ENCODE results near the gene CIB2.

CIB2 gene

GRCh38 chr15:78079298-78080087, 51.8 kb downstream of the CIB2 start:
- intact Hi-C loops (cut with micrococcal nuclease) = no loop called here
- peaks cover 66% of the 10 kb centered on the region for H3K4me1 Mint-ChIP-seq (ENCODE audit: low read depth)
- peak overlapping the region; percentile 21 for H3K27ac Mint-ChIP-seq
- H3K36me3 Mint-ChIP-seq (ENCODE audit: low read depth) = peaks cover 27% of the 10 kb centered on the region
- H3K9me3 Mint-ChIP-seq = no peaks in the 10 kb centered on the region
- no peaks in the 10 kb centered on the region for H3K27me3 Mint-ChIP-seq
- no peak overlapping the region for H3K4me3 Mint-ChIP-seq

- Mint-ChIP-seq H3K36me3 (ENCODE audit: low read depth) (peaks cover 38% of the 10 kb centered on the region), H3K27ac (peak overlapping the region; percentile 88), H3K4me1 (ENCODE audit: low read depth) (peaks cover 65% of the 10 kb centered on the region), H3K9me3 (no peaks in the 10 kb centered on the region), H3K27me3 (no peaks in the 10 kb centered on the region), H3K4me3 (peak overlapping the region; percentile 96)
- intact Hi-C loops (cut with micrococcal nuclease) = no loop called here
Measured at GRCh38 chr15:78077871-78078210, 53.4 kb downstream of the CIB2 start.

- H3K36me3 Mint-ChIP-seq (ENCODE audit: low read depth) = peaks cover 38% of the 10 kb centered on the region
- intact Hi-C loops (cut with micrococcal nuclease) = no loop called here
- peaks cover 65% of the 10 kb centered on the region for H3K4me1 Mint-ChIP-seq (ENCODE audit: low read depth)
- no peaks in the 10 kb centered on the region for H3K27me3 Mint-ChIP-seq
- H3K9me3 Mint-ChIP-seq = no peaks in the 10 kb centered on the region
- H3K4me3 Mint-ChIP-seq = peak within 1 kb of the TSS; percentile 96
- H3K27ac Mint-ChIP-seq = peak within 1 kb of the TSS; percentile 88
Measured at GRCh38 chr15:78077053-78077870, 54.0 kb downstream of the CIB2 start, which contains the start of gene TBC1D2B. TBC1D2B (minus strand) TSS chr15:78077711; CDS start chr15:78077652, 59 bp downstream.

- Mint-ChIP-seq H3K4me1 (ENCODE audit: low read depth) (peaks cover 65% of the 10 kb centered on the region), H3K4me3 (peak overlapping the region; percentile 96), H3K27me3 (no peaks in the 10 kb centered on the region), H3K27ac (peak overlapping the region; percentile 88), H3K9me3 (no peaks in the 10 kb centered on the region), H3K36me3 (ENCODE audit: low read depth) (peaks cover 46% of the 10 kb centered on the region)
- intact Hi-C loops (cut with micrococcal nuclease) = no loop called here
Measured at GRCh38 chr15:78076231-78077052, 54.8 kb downstream of the CIB2 start.

GRCh38 chr15:78075490-78076230, 55.6 kb downstream of the CIB2 start:
- H3K27ac Mint-ChIP-seq = peak overlapping the region; percentile 88
- peaks cover 49% of the 10 kb centered on the region for H3K36me3 Mint-ChIP-seq (ENCODE audit: low read depth)
- no peaks in the 10 kb centered on the region for H3K27me3 Mint-ChIP-seq
- peaks cover 65% of the 10 kb centered on the region for H3K4me1 Mint-ChIP-seq (ENCODE audit: low read depth)
- H3K4me3 Mint-ChIP-seq = peak overlapping the region; percentile 96
- intact Hi-C loops (cut with micrococcal nuclease) = no loop called here
- no peaks in the 10 kb centered on the region for H3K9me3 Mint-ChIP-seq

GRCh38 chr15:78073046-78073787, 58.0 kb downstream of the CIB2 start:
- intact Hi-C loops (cut with micrococcal nuclease) = loop anchor here (5.0 kb wide), 1 partner anchor 36 kb away; no protein-coding TSS in a partner anchor
- H3K27me3 Mint-ChIP-seq = no peaks in the 10 kb centered on the region
- H3K27ac Mint-ChIP-seq = peak overlapping the region; percentile 88
- peaks cover 49% of the 10 kb centered on the region for H3K36me3 Mint-ChIP-seq (ENCODE audit: low read depth)
- H3K9me3 Mint-ChIP-seq = no peaks in the 10 kb centered on the region
- H3K4me1 Mint-ChIP-seq (ENCODE audit: low read depth) = peaks cover 74% of the 10 kb centered on the region
- peak overlapping the region; percentile 67 for H3K4me3 Mint-ChIP-seq

GRCh38 chr15:78072080-78072892, 59.0 kb downstream of the CIB2 start:
- Mint-ChIP-seq H3K27ac (no peak overlapping the region), H3K9me3 (no peaks in the 10 kb centered on the region), H3K4me1 (ENCODE audit: low read depth) (peaks cover 69% of the 10 kb centered on the region), H3K4me3 (peak overlapping the region; percentile 67), H3K27me3 (no peaks in the 10 kb centered on the region), H3K36me3 (ENCODE audit: low read depth) (peaks cover 52% of the 10 kb centered on the region)
- intact Hi-C loops (cut with micrococcal nuclease) = loop anchor here (5.0 kb wide), 1 partner anchor 35 kb away; no protein-coding TSS in a partner anchor

GRCh38 chr15:78071383-78071782, 59.9 kb downstream of the CIB2 start:
- intact Hi-C loops (cut with micrococcal nuclease) = loop anchor here (5.0 kb wide), 1 partner anchor 34 kb away; no protein-coding TSS in a partner anchor
- H3K9me3 Mint-ChIP-seq = no peaks in the 10 kb centered on the region
- peaks cover 47% of the 10 kb centered on the region for H3K36me3 Mint-ChIP-seq (ENCODE audit: low read depth)
- H3K27me3 Mint-ChIP-seq = no peaks in the 10 kb centered on the region
- H3K4me3 Mint-ChIP-seq = no peak overlapping the region
- peaks cover 69% of the 10 kb centered on the region for H3K4me1 Mint-ChIP-seq (ENCODE audit: low read depth)
- no peak overlapping the region for H3K27ac Mint-ChIP-seq

GRCh38 chr15:78070049-78070700, 61.1 kb downstream of the CIB2 start:
- peaks cover 58% of the 10 kb centered on the region for H3K4me1 Mint-ChIP-seq (ENCODE audit: low read depth)

GRCh38 chr15:78069462-78070029, 61.7 kb downstream of the CIB2 start:
- H3K4me3 Mint-ChIP-seq = peak overlapping the region; percentile 72
- no peaks in the 10 kb centered on the region for H3K9me3 Mint-ChIP-seq
- peaks cover 29% of the 10 kb centered on the region for H3K36me3 Mint-ChIP-seq (ENCODE audit: low read depth)
- intact Hi-C loops (cut with micrococcal nuclease) = loop anchor here (5.0 kb wide), 1 partner anchor 32 kb away; no protein-coding TSS in a partner anchor
- peaks cover 55% of the 10 kb centered on the region for H3K4me1 Mint-ChIP-seq (ENCODE audit: low read depth)
- no peak overlapping the region for H3K27ac Mint-ChIP-seq
- no peaks in the 10 kb centered on the region for H3K27me3 Mint-ChIP-seq

More at GRCh38 chr15:78070049-78070700, 61.1 kb downstream of the CIB2 start:
- intact Hi-C loops (cut with micrococcal nuclease) = loop anchor here (5.0 kb wide), 1 partner anchor 33 kb away; no protein-coding TSS in a partner anchor
- Mint-ChIP-seq H3K27me3 (no peaks in the 10 kb centered on the region), H3K27ac (no peak overlapping the region), H3K9me3 (no peaks in the 10 kb centered on the region), H3K4me3 (peak overlapping the region; percentile 68), H3K36me3 (ENCODE audit: low read depth) (peaks cover 36% of the 10 kb centered on the region)

GRCh38 chr15:78069052-78069414, 62.2 kb downstream of the CIB2 start:
- no peaks in the 10 kb centered on the region for H3K27me3 Mint-ChIP-seq
- H3K4me1 Mint-ChIP-seq (ENCODE audit: low read depth) = peaks cover 50% of the 10 kb centered on the region
- peaks cover 24% of the 10 kb centered on the region for H3K36me3 Mint-ChIP-seq (ENCODE audit: low read depth)
- no peaks in the 10 kb centered on the region for H3K9me3 Mint-ChIP-seq
- peak overlapping the region; percentile 72 for H3K4me3 Mint-ChIP-seq
- H3K27ac Mint-ChIP-seq = no peak overlapping the region
- intact Hi-C loops (cut with micrococcal nuclease) = no loop called here

Data from dendritic cell treated with granulocyte-macrophage colony-stimulating factor and Interleukin-4, amounts not matched to agents 40 ng/mL and 50 ng/mL, for 4 days (primary cell).